Effector memory CD4-positive, alpha-beta T cell (primary cell): ENCODE results near the gene TMEM126B.
"Not testable (repeated sequence)": the region's sequence is repeated elsewhere in the genome, so short reads cannot be mapped to it uniquely, and the experiment has no call there.

Experiments used
- DNase-seq, 3 donors: peaks; one replicate each; pipeline ENCODE4 v3.0.0-alpha.2; 2020
- H3K27ac ChIP-seq: 2 replicates; pipeline ENCODE4 v1.7.0; 2013; ENCODE audit warnings: mild to moderate bottlenecking, low read length, moderate library complexity; ENCODE audit not compliant: insufficient read depth, poor library complexity, severe bottlenecking
- H3K27me3 ChIP-seq: replicated peaks from 2 replicates; pipeline ENCODE4 v1.7.0; 2013; ENCODE audit warnings: mild to moderate bottlenecking, low read length; ENCODE audit not compliant: insufficient read depth, control insufficient read depth, poor library complexity, severe bottlenecking
- H3K36me3 ChIP-seq: 2 replicates; pipeline ENCODE4 v1.7.0; 2013; ENCODE audit warnings: mild to moderate bottlenecking, low read length, moderate library complexity; ENCODE audit not compliant: control insufficient read depth, insufficient read depth
- H3K4me1 ChIP-seq: 2 replicates; pipeline ENCODE4 v1.7.0; 2013; ENCODE audit warnings: low read length, mild to moderate bottlenecking; ENCODE audit not compliant: control insufficient read depth, insufficient read depth, poor library complexity, severe bottlenecking
- H3K4me3 ChIP-seq: 2 replicates; pipeline ENCODE4 v1.7.0; 2013; ENCODE audit warnings: low read length, low read depth, mild to moderate bottlenecking; ENCODE audit not compliant: insufficient read depth, poor library complexity, severe bottlenecking
- H3K9me3 ChIP-seq: 2 replicates; pipeline ENCODE4 v1.7.0; 2013; ENCODE audit warnings: mild to moderate bottlenecking, low read length, moderate library complexity; ENCODE audit not compliant: control insufficient read depth

TMEM126B gene

DNA sequence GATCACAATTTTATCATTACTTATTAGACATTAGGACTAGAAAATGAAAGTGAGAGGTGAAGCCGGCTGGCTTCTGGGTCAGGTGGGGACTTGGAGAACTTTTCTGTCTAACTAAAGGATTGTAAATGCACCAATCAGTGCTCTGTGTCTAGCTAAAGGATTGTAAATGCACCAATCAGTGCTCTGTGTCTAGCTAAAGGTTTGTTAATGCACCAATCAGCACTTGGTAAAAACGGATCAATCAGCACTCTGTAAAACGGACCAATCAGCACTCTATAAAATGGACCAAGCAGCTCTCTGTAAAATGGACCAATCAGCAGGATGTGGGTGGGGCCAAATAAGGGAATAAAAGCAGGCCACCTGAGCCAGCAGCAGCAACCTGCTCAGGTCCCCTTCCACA, 22.2 kb upstream of the TMEM126B start:
- H3K4me1 ChIP-seq, H3K36me3 ChIP-seq, H3K27ac ChIP-seq, H3K4me3 ChIP-seq, DNase-seq, H3K27me3 ChIP-seq, H3K9me3 ChIP-seq: not testable (repeated sequence)

DNA sequence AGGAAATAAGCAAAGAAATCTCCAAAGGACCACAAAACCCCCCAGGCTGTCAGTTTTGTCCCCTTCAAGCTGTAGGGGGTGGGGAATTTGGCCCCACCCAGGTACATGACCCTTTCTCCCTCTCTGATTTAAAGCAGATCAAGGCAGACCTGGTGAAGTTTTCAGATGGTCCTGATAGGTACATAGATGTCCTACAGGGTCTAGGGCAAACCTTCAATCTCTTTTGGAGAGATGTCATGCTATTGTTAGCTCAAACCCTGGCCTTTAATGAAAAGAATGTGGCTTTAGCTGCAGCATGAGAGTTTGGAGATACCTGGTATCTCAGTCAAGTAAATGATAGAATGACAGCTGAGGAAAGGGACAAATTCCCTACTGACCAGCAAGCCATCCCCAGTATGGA, 19.8 kb upstream of the TMEM126B start:
- H3K4me1 ChIP-seq, DNase-seq: not testable (repeated sequence)

DNA sequence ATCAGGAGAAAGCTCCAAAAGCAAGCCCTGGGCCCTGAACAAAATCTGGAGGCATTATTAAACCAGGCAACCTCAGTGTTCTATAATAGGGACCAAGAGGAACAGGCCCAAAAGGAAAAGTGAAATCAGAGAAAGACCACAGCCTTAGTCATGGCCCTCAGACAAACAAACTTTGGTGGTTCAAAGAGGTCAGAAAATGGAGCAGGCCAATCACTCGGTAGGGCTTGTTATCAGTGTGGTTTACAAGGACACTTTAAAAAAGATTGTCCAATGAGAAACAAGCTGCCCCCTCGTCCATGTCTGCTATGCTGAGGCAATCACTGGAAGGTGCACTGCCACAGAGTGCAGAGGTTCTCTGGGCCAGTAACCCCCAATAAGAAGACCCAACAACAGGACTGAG, 19.1 kb upstream of the TMEM126B start:
- not testable (repeated sequence) for H3K36me3 ChIP-seq, DNase-seq, H3K4me3 ChIP-seq, H3K27me3 ChIP-seq, H3K9me3 ChIP-seq, H3K27ac ChIP-seq, H3K4me1 ChIP-seq

More for the DNA sequence above, 19.8 kb upstream of the TMEM126B start:
- H3K27me3 ChIP-seq, H3K36me3 ChIP-seq, H3K9me3 ChIP-seq, H3K27ac ChIP-seq, H3K4me3 ChIP-seq: not testable (repeated sequence)

DNA sequence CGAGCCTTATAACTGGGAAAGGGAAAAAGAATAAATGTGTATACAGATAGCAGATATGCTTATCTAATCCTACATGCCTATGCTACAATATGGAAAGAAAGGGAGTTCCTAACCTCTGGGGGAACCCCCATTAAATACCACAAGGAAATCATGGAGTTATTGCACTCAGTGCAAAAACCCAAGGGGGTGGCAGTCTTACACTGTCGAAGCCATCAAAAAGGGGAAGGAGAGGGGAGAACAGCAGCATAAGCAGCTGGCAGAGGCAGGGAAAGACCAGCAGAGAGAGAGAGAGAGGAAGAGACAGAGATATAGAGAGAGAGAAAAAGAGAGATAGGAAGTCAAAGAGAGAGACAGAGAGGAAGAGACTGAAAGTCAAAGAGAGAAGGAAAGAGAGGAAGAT, 16.8 kb upstream of the TMEM126B start:
- DNase-seq, H3K4me1 ChIP-seq, H3K36me3 ChIP-seq, H3K4me3 ChIP-seq, H3K27me3 ChIP-seq, H3K9me3 ChIP-seq, H3K27ac ChIP-seq: not testable (repeated sequence)

DNA sequence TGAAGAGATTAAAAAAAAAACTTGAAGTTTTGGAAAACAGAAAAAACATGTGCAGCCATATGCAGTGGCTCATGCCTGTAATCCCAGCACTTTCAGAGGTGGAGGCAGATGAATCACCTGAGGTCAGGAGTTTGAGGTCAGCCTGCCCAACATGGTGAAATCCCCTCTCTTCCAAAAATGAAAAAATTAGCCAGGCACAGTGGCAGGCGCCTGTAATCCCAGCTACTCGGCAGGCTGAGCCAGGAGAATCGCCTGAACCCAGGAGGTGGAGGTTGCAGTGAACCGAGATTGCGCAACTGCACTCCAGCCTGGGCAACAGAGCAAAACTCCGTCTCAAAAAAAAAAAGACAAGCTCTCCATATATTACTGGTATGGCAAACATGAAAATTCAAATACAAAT, 8.9 kb upstream of the TMEM126B start:
- DNase-seq, result no peak
- no peaks in the 10 kb centered on the region for H3K36me3 ChIP-seq
- H3K9me3 ChIP-seq, result no peaks in the 10 kb centered on the region
- no peaks in the 10 kb centered on the region for H3K4me1 ChIP-seq
- no peak overlapping the region for H3K27ac ChIP-seq
- H3K27me3 ChIP-seq, result no peaks in the 10 kb centered on the region
- H3K4me3 ChIP-seq, result no peak overlapping the region

DNA sequence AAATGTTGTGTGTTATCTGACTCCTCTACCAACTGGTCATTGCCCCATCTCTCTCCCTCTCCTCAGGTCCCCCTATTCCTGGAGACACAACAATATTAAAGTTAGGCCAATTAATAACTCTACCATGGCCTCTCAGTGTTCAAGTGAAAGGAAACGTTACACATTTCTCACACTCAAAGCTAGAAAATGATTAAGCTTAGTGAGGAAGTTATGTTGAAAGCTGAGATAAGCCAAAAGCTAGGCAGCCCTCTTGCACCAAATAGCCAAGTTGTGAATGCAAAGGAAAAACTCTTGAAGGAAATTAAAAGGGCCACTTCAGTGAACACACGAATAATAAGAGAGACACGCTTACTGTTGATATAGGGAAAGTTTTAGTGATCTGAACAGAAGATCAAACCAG, 8.1 kb upstream of the TMEM126B start:
- Histone ChIP-seq H3K4me3 (no peak overlapping the region), H3K27me3 (no peaks in the 10 kb centered on the region), H3K9me3 (no peaks in the 10 kb centered on the region), H3K4me1 (no peaks in the 10 kb centered on the region), H3K27ac (no peak overlapping the region), H3K36me3 (no peaks in the 10 kb centered on the region)
- DNase-seq, result no peak

DNA sequence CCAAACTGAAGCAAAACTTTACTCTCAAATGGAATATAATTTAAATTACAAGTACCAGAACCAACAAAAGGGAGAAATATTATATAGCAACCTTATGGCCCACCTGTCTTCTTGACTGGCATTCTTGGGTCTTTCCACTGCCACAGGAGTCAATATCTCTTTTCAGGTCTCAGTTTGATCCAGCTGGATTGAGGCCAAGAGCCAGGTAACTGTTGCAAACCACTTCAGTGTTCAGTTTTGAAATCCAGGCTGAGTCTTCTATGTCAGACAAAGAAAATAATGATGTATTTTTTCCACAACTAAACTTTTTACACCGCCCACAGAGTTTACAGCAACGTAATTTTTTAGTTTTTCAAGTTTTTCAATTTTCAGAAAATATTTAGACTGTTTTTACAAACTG, 1.9 kb upstream of the TMEM126B start:
- H3K27me3 ChIP-seq, result no peaks in the 10 kb centered on the region
- no peak for DNase-seq
- H3K4me1 ChIP-seq, result peaks cover 9% of the 10 kb centered on the region
- no peaks in the 10 kb centered on the region for H3K9me3 ChIP-seq
- H3K4me3 ChIP-seq, result no peak overlapping the region
- no peak overlapping the region for H3K27ac ChIP-seq
- no peaks in the 10 kb centered on the region for H3K36me3 ChIP-seq

DNA sequence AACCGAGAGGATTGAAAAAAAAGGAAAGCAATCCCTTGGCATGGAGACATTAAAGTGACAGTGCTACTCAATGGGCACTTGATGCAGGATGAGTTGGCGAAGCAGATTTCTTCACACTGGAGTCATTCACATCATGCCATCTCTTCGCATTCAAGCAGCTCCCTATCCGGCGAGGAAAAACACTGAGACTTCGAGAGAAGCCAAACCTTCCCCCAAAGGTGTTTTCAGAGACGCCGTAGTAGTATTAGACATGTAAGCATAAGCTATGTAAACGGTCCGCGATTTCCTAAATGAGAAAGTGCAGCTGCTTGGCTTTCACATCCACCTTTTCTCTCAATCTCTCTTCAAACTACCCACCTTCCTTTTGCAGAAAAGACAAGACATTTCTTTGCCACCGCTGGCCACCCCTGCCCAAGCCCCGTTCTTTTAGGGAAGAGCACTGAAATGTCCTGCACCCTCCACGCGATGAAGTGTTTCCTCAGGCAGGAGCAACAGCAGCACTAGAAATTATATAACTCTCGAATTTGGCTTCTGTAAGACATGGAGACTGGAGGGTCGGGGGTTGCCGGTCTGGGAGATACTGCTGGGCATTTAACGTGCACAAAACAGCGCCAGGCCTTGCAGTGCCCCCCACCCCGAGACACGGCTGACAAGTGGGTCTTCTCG, 928 bp upstream of the TMEM126B start, which contains the start of gene DLG2:
Gene DLG2 (minus strand): TSS at position 13 of the 666 bp plus-strand sequence.
- Histone ChIP-seq H3K27me3 (no peaks in the 10 kb centered on the region), H3K27ac (peak within 1 kb of the TSS; percentile 78), H3K36me3 (no peaks in the 10 kb centered on the region), H3K9me3 (no peaks in the 10 kb centered on the region), H3K4me3 (peak within 1 kb of the TSS; percentile 71), H3K4me1 (peaks cover 9% of the 10 kb centered on the region)
- no peak for DNase-seq

DNA sequence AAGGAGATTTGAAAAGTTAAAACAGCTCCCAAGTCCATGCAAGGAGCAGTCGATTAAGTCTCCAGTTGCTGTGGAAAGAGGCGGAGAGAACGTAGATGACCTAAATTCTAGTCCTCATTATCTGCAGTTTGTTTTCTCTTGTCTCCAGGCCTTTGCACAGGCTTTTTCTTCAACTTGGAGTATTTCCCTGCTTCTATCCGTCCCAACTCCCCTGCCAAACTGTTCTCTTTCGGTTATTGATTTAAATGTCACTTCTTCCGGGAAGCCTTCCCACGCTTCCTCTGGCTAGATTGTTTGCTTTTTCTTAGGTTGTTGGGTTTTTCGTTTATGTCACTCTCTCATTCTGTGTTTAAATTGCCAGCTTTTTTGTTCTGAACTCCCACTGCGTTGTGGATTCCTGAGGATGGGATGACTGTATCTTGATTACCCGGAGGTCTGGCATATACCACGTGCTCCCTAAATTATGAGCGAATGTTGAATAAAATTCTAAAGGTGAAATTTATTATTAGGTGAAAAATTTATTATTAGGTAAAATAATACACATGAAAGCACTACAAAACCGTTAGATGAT, 463 bp downstream of the TMEM126B start:
- no peak for DNase-seq
- peak overlapping the region; percentile 61 for H3K27ac ChIP-seq
- no peaks in the 10 kb centered on the region for H3K9me3 ChIP-seq
- H3K4me3 ChIP-seq, result peak overlapping the region; percentile 71
- peaks cover 4% of the 10 kb centered on the region for H3K36me3 ChIP-seq
- H3K4me1 ChIP-seq, result peaks cover 9% of the 10 kb centered on the region
- H3K27me3 ChIP-seq, result no peaks in the 10 kb centered on the region

DNA sequence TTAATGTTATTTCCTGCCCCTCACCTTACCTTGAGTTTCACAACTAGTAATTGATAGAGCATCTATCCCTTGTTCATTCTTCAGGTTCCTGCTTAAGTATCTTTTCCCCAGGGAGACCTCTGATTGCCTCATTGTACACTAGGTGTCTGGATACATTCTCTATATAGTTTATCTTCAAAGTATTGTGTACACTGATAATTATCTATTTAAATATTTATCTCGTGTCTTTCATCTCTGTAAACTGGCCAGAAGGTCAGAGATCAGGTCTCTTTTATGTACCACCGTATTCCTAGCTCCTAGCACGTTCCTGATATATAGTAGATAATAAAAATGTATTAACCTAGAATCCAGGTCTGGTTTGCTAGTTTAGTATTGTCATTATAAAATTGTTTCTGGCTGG, 6.4 kb downstream of the TMEM126B start:
- Histone ChIP-seq H3K4me3 (no peak overlapping the region), H3K4me1 (no peaks in the 10 kb centered on the region), H3K9me3 (no peaks in the 10 kb centered on the region), H3K27me3 (no peaks in the 10 kb centered on the region), H3K36me3 (peaks cover 32% of the 10 kb centered on the region), H3K27ac (no peak overlapping the region)
- no peak for DNase-seq
